Activated CD8-positive, alpha-beta T cell treated with anti-CD3 and anti-CD28 coated beads for 36 hours (primary cell): ENCODE measurements around the gene RPL41. TPM values are rescaled to one million over a fixed set of nuclear protein-coding genes. Genes with fewer than 3 reads are reported as not detected.
A peak's percentile ranks its signal among the peaks of the same experiment; 100 is the strongest.

Source experiments
- ATAC-seq: fragments of 200-7000 bp; cut with Tn5 transposase; one replicate; pipeline ENCODE4 v1.10.0; 2021; ENCODE audit warnings: mild to moderate bottlenecking, moderate library complexity
- CTCF ChIA-PET: fragments of 350-600 bp; sonication (Branson Sonifier 250); formaldehyde crosslinking; loops from one replicate; lab custom pipeline; 2021; ENCODE audit warnings: antibody characterized with exemption; lab: Charles Lee
- POLR2A ChIA-PET: fragments of 350-600 bp; sonication (Branson Sonifier 250); formaldehyde crosslinking; loops from one replicate; lab custom pipeline; 2021; ENCODE audit warnings: antibody characterized with exemption; lab: Charles Lee
- DNase-seq: peaks from one replicate; pipeline ENCODE4 v3.0.0-alpha.2; 2020
- H3K27ac Mint-ChIP-seq: one replicate; pipeline ENCODE4 v1.8.0; 2021; ENCODE audit warnings: mild to moderate bottlenecking, mixed read lengths
- H3K27me3 Mint-ChIP-seq: one replicate; pipeline ENCODE4 v1.8.0; 2021; ENCODE audit warnings: mixed read lengths
- H3K36me3 Mint-ChIP-seq: one replicate; pipeline ENCODE4 v1.8.0; 2021; ENCODE audit warnings: low read depth, mixed read lengths
- H3K4me1 Mint-ChIP-seq: one replicate; pipeline ENCODE4 v1.8.0; 2021; ENCODE audit warnings: low read depth, mixed read lengths
- H3K4me3 Mint-ChIP-seq: one replicate; pipeline ENCODE4 v1.8.0; 2021; ENCODE audit warnings: mild to moderate bottlenecking, moderate library complexity, mixed read lengths
- H3K9me3 Mint-ChIP-seq: one replicate; pipeline ENCODE4 v1.8.0; 2021; ENCODE audit warnings: mixed read lengths
- intact Hi-C: fragments of 100-400 bp; cut with micrococcal nuclease; formaldehyde crosslinking; loops from one replicate; pipeline ENCODE4 v1.10.0; 2022
- total RNA-seq, 2 experiments: library from RNA; stranded (reverse); gene quantifications; one replicate each; pipeline ENCODE4 v1.2.3, GENCODE V29; 2021
- TF ChIP-seq, protein P1 (sequence below): fragments of 200-600 bp; IDR thresholded peaks from one replicate; pipeline ENCODE4 v1.8.0; 2022; ENCODE audit warnings: antibody characterized with exemption, mild to moderate bottlenecking

Gene RPL41
- total RNA-seq, 2 experiments from 2014 or later: 5,401 to 5,452 TPM

DNA sequence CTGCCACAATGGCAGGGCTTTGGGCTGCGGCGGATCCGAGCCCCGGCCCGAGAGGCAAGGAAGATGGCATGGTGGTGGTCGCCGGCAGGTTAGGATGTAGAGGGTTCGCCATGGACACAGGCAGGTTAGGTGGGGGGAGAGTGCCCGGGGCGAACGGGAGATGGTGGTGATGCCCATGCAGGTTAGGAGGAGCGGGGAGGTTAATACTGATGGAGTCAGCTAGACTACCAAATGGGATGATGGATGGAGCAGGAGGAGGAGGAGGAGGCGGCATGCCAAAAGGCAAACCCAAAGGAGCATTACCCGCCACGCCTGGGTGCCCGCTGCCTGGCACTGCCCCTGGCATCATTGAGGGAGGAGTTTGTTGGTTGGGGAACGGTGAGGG, 47.9 kb downstream of the RPL41 start:
- peaks cover 18% of the 10 kb centered on the region for H3K4me1 Mint-ChIP-seq
- intact Hi-C loops: no loop called here
- ChIA-PET POLR2A (interaction anchor here (0.8 to 2.8 kb wide), 5 partner anchors 9 to 46 kb away, joined by 3 to 19 read pairs (median 3); partner anchors contain the start of genes SMARCC2 and ZC3H10), CTCF (interaction anchor here (1.2 to 2.4 kb wide), 2 partner anchors 44 to 46 kb away, joined by 4 to 6 read pairs; partner anchors contain the start of gene ZC3H10)
- H3K9me3 Mint-ChIP-seq: no peaks in the 10 kb centered on the region
- ATAC-seq (no peak), DNase-seq (no peak)
- H3K36me3 Mint-ChIP-seq: peaks cover 58% of the 10 kb centered on the region
- H3K27ac Mint-ChIP-seq: peak overlapping the region; percentile 67
- no peaks in the 10 kb centered on the region for H3K27me3 Mint-ChIP-seq
- TF ChIP-seq, protein P1, sequence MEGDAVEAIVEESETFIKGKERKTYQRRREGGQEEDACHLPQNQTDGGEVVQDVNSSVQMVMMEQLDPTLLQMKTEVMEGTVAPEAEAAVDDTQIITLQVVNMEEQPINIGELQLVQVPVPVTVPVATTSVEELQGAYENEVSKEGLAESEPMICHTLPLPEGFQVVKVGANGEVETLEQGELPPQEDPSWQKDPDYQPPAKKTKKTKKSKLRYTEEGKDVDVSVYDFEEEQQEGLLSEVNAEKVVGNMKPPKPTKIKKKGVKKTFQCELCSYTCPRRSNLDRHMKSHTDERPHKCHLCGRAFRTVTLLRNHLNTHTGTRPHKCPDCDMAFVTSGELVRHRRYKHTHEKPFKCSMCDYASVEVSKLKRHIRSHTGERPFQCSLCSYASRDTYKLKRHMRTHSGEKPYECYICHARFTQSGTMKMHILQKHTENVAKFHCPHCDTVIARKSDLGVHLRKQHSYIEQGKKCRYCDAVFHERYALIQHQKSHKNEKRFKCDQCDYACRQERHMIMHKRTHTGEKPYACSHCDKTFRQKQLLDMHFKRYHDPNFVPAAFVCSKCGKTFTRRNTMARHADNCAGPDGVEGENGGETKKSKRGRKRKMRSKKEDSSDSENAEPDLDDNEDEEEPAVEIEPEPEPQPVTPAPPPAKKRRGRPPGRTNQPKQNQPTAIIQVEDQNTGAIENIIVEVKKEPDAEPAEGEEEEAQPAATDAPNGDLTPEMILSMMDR: no peak
- no peak overlapping the region for H3K4me3 Mint-ChIP-seq

DNA sequence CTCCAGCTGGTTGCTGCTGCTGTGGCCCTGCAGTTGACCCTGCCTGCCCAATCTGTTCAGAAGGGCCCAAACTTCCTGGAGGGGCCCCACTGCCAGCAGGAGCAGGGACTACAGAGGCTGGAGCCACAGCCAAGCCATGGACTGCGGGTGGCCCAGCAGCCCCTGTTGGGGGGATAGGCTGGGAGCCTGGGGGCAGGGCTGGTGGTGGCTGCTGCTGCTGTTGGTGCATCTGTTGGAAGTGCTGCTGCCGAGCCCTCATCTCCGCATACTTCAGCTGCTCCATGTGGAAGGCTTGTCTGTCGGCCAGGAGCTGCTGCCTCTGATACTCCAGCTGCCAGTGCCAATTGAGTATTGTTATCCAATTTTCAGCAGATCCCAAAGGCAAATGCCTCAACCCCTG, 48.9 kb downstream of the RPL41 start:
- intact Hi-C loops: no loop called here
- ATAC-seq (no peak), DNase-seq (no peak)
- CTCF ChIA-PET: interaction anchor here (0.6 to 2.4 kb wide), 4 partner anchors 24 to 280 kb away, joined by 3 to 9 read pairs (median 4); partner anchors contain the start of genes SMARCC2 and ZC3H10
- peaks cover 11% of the 10 kb centered on the region for H3K4me1 Mint-ChIP-seq
- peaks cover 52% of the 10 kb centered on the region for H3K36me3 Mint-ChIP-seq
- no peak overlapping the region for H3K4me3 Mint-ChIP-seq
- H3K9me3 Mint-ChIP-seq: no peaks in the 10 kb centered on the region
- no peaks in the 10 kb centered on the region for H3K27me3 Mint-ChIP-seq
- TF ChIP-seq, protein P1: no peak
- peak overlapping the region; percentile 22 for H3K27ac Mint-ChIP-seq
- POLR2A ChIA-PET: interaction anchor here (0.6 to 2.8 kb wide), 6 partner anchors 8 to 456 kb away, joined by 3 to 19 read pairs (median 3); partner anchors contain the start of gene SMARCC2

Other genes with a start within 250 kb of the RPL41 start
- gene PYM1, start 188.7 kb upstream of the RPL41 start, total RNA-seq: 10 to 100 TPM; 22.1 to 22.9 TPM
- 100 to 1,000 TPM; 350 to 353 TPM for gene DGKA, start 185.5 kb upstream of the RPL41 start, total RNA-seq
- 1 to 10 TPM in 1 of 2 experiments, under 1 TPM in 1; 0.65 to 1.2 TPM for gene PMEL, start 150.6 kb upstream of the RPL41 start, total RNA-seq
- 10 to 100 TPM; 86.7 to 90.1 TPM for gene CDK2, start 149.8 kb upstream of the RPL41 start, total RNA-seq
- gene RAB5B, start 142.6 kb upstream of the RPL41 start, total RNA-seq: 10 to 100 TPM; 26.0 to 32.4 TPM
- 1 to 10 TPM; 4.6 to 6.2 TPM for gene SUOX, start 119.4 kb upstream of the RPL41 start, total RNA-seq
- 10 to 100 TPM; 20.5 to 20.8 TPM for gene IKZF4, start 95.6 kb upstream of the RPL41 start, total RNA-seq
- 10 to 100 TPM; 29.7 to 29.8 TPM for gene RPS26, start 74.7 kb upstream of the RPL41 start, total RNA-seq
- under 1 TPM; 0.98 to 0.99 TPM for gene ERBB3, start 36.5 kb upstream of the RPL41 start, total RNA-seq
- gene PA2G4, start 12.1 kb upstream of the RPL41 start, total RNA-seq: 100 to 1,000 TPM; 447 to 455 TPM
- 1 to 10 TPM; 6.8 to 7.2 TPM for gene ZC3H10, start 1.6 kb downstream of the RPL41 start, total RNA-seq
- 100 to 1,000 TPM; 154 to 160 TPM for gene ESYT1, start 11.6 kb downstream of the RPL41 start, total RNA-seq
- gene MYL6B, start 36.0 kb downstream of the RPL41 start, total RNA-seq: 10 to 100 TPM; 60.3 to 66.9 TPM
- gene MYL6, start 41.7 kb downstream of the RPL41 start, total RNA-seq: 100 to 1,000 TPM; 647 to 663 TPM
- 10 to 100 TPM; 79.3 to 87.9 TPM for gene SMARCC2, start 72.8 kb downstream of the RPL41 start, total RNA-seq
- gene RNF41, start 105.3 kb downstream of the RPL41 start, total RNA-seq: 10 to 100 TPM; 23.4 to 27.4 TPM
- gene NABP2, start 107.7 kb downstream of the RPL41 start, total RNA-seq: 10 to 100 TPM; 58.7 to 60.2 TPM
- under 1 TPM; 0.41 to 0.54 TPM for gene SLC39A5, start 113.4 kb downstream of the RPL41 start, total RNA-seq
- 10 to 100 TPM; 23.3 to 31.3 TPM for gene ANKRD52, start 141.8 kb downstream of the RPL41 start, total RNA-seq
- gene COQ10A, start 150.3 kb downstream of the RPL41 start, total RNA-seq: 1 to 10 TPM; 7.9 to 9.6 TPM
- gene CS, start 183.7 kb downstream of the RPL41 start, total RNA-seq: 100 to 1,000 TPM; 292 to 297 TPM
- 10 to 100 TPM; 81.0 to 81.7 TPM for gene CNPY2, start 199.4 kb downstream of the RPL41 start, total RNA-seq
- gene PAN2, start 217.4 kb downstream of the RPL41 start, total RNA-seq: 10 to 100 TPM; 55.7 to 69.0 TPM
- gene IL23A, start 222.3 kb downstream of the RPL41 start, total RNA-seq: 10 to 100 TPM; 41.3 to 41.5 TPM
- gene STAT2, start 243.5 kb downstream of the RPL41 start, total RNA-seq: 10 to 100 TPM; 64.4 to 69.7 TPM
- gene APOF, start 246.2 kb downstream of the RPL41 start, total RNA-seq: not detected